K562 (cell line): ENCODE measurements around the gene PIGQ. TPM values are rescaled to one million over a fixed set of nuclear protein-coding genes. Genes with fewer than 3 reads are reported as not detected.

Experiments
- ATAC-seq: fragments of 200-7000 bp; cut with Tn5 transposase; 3 replicates; pipeline ENCODE4 v1.9.1; 2020; ENCODE audit warnings: moderate library complexity
- BruUV-seq: library from RNA; stranded (reverse); fragments of 400-500 nt; replicated peaks from 2 replicates; lab custom pipeline; 2021; lab: Mats Ljungman, UMichigan
- CTCF ChIA-PET: fragments of 300-600 bp; formaldehyde crosslinking; extraction: SDS; loops from one replicate; lab custom pipeline; 2021; ENCODE audit warnings: low intra/inter-chr PET ratio; lab: Yijun Ruan, JAX
- POLR2A ChIA-PET: fragments of 300-600, 350-650 bp; sonication (Branson Sonifier 250); formaldehyde crosslinking; extraction: SDS; loops from one replicate; lab custom pipeline; 2021; ENCODE audit warnings: antibody characterized with exemption, inconsistent platforms; lab: Yijun Ruan, JAX
- DNase-seq, 4 experiments: peaks; one replicate each; pipeline versions ENCODE4 v3.0.0 to v3.0.0-alpha.2; 2011 to 2018; ENCODE audit warnings: low spot score in 3 of 4, mixed read lengths in 3 of 4; ENCODE audit errors: extremely low read depth in 1 of 4
- FAIRE-seq: peaks from 2 replicates; lab custom pipeline; 2011; peaks lifted over from hg19 to GRCh38; lab: Jason Lieb, UNC
- H2AFZ ChIP-seq: 2 replicates; pipeline ENCODE4 v1.6.0; 2011; ENCODE audit warnings: low read depth, low read length, control low read depth, inconsistent platforms
- H3K27ac ChIP-seq: fragments of 200-600 bp; 3 replicates; pipeline ENCODE4 v1.8.0; 2011; ENCODE audit warnings: low read depth, mild to moderate bottlenecking, control low read depth, inconsistent platforms, low read length, moderate library complexity, mixed read lengths; ENCODE audit errors: extremely low read depth
- H3K27me3 ChIP-seq, 2 experiments: fragments of 300-600 bp in 1 of 2; 2 replicates in 1 of 2; 3 replicates in 1 of 2; pipeline versions ENCODE4 v1.6.0 to v1.8.0; 2011; ENCODE audit warnings: inconsistent platforms in 2 of 2, low read length in 2 of 2, mild to moderate bottlenecking in 1 of 2, mixed read lengths in 1 of 2, moderate library complexity in 1 of 2; ENCODE audit not compliant: control insufficient read depth in 2 of 2, insufficient read depth in 2 of 2
- H3K36me3 ChIP-seq: fragments of 300-600 bp; 3 replicates; pipeline ENCODE4 v1.8.0; 2011; ENCODE audit warnings: mild to moderate bottlenecking, low read length, inconsistent platforms; ENCODE audit not compliant: control insufficient read depth, insufficient read depth
- H3K4me1 ChIP-seq, 2 experiments: fragments of 200-600 bp in 1 of 2; replicated peaks in 1 of 2; 2 replicates in 1 of 2; 3 replicates in 1 of 2; pipeline versions ENCODE4 v1.5.1 to v1.8.0; 2011; ENCODE audit warnings: inconsistent platforms in 2 of 2, low read length in 2 of 2, mild to moderate bottlenecking in 1 of 2, mixed read lengths in 1 of 2, moderate library complexity in 1 of 2; ENCODE audit not compliant: control insufficient read depth in 2 of 2, insufficient read depth in 2 of 2
- H3K4me2 ChIP-seq: 2 replicates; pipeline ENCODE4 v1.6.1; 2011; ENCODE audit warnings: low read length, control low read depth, inconsistent platforms, mixed read lengths; ENCODE audit not compliant: insufficient read depth
- H3K4me3 ChIP-seq: fragments of 200-600 bp; sonication (generic), shearing (Covaris generic); 2 replicates; pipeline ENCODE4 v1.5.1; 2016; ENCODE audit warnings: control low read depth, inconsistent platforms
- H3K79me2 ChIP-seq: fragments of 200-600 bp; 3 replicates; pipeline ENCODE4 v1.8.0; 2011; ENCODE audit warnings: low read length, inconsistent platforms; ENCODE audit not compliant: control insufficient read depth, insufficient read depth
- H3K9ac ChIP-seq, 2 experiments: 2 replicates each; pipeline versions ENCODE4 v1.6.0 to v1.6.1; 2011; ENCODE audit warnings: low read depth in 2 of 2, low read length in 2 of 2, control low read depth in 1 of 2, inconsistent platforms in 1 of 2, mild to moderate bottlenecking in 1 of 2, mixed read lengths in 1 of 2; ENCODE audit not compliant: insufficient read depth in 1 of 2
- H3K9me1 ChIP-seq: one replicate; pipeline ENCODE4 v1.6.0; 2011; ENCODE audit warnings: inconsistent platforms, mild to moderate bottlenecking, low read length, moderate library complexity; ENCODE audit not compliant: control insufficient read depth, insufficient read depth
- H3K9me3 ChIP-seq: replicated peaks from 2 replicates; pipeline ENCODE4 v1.5.1; 2011; ENCODE audit warnings: low read depth, low read length, inconsistent platforms; ENCODE audit not compliant: control insufficient read depth, insufficient read depth
- H4K20me1 ChIP-seq: replicated peaks from 2 replicates; pipeline ENCODE4 v1.6.1; 2011; ENCODE audit warnings: low read length, inconsistent platforms, mixed read lengths; ENCODE audit not compliant: control insufficient read depth, insufficient read depth
- EGR1 ChIP-seq: fragments of 450-650 bp; conservative IDR thresholded peaks from 2 replicates; pipeline ENCODE4 v1.6.1; 2017; ENCODE audit warnings: mild to moderate bottlenecking
- ETS2 ChIP-seq: IDR thresholded peaks from 2 replicates; pipeline ENCODE4 v1.6.1; 2016; ENCODE audit warnings: borderline replicate concordance, missing genetic modification characterization, mild to moderate bottlenecking, moderate library complexity, missing compliant biosample characterization; ENCODE audit not compliant: poor library complexity, severe bottlenecking
- MITF ChIP-seq: IDR thresholded peaks from 2 replicates; pipeline ENCODE4 v1.6.1; 2014; ENCODE audit warnings: antibody characterized with exemption
- MXD1 ChIP-seq: fragments of 250-450 bp; sonication (Bioruptor Pico); IDR thresholded peaks from 2 replicates; pipeline ENCODE4 v1.8.0; 2021; ENCODE audit warnings: borderline replicate concordance, mild to moderate bottlenecking, moderate library complexity; ENCODE audit not compliant: poor library complexity, severe bottlenecking
- NUFIP1 ChIP-seq: fragments of 450-650 bp; IDR thresholded peaks from 2 replicates; pipeline ENCODE4 v1.6.1; 2018; ENCODE audit not compliant: partially characterized antibody
- POLR2G ChIP-seq: fragments of 200-400 bp; formaldehyde crosslinking; IDR thresholded peaks from 2 replicates; pipeline ENCODE4 v1.6.1; 2017; ENCODE audit warnings: low read depth, mild to moderate bottlenecking, antibody characterized with exemption, low read length, moderate library complexity
- TSC22D4 ChIP-seq: fragments of 450-650 bp; IDR thresholded peaks from 2 replicates; pipeline ENCODE4 v1.6.1; 2016; ENCODE audit warnings: missing genetic modification characterization, missing biosample characterization, control low read depth
- YY1 ChIP-seq, 3 experiments: IDR thresholded peaks; 2 replicates each; pipeline ENCODE4 v1.6.1; 2011; ENCODE audit warnings: low read length in 2 of 3, mild to moderate bottlenecking in 2 of 3, moderate library complexity in 2 of 3, borderline replicate concordance in 1 of 3, control low read depth in 1 of 3, low read depth in 1 of 3; ENCODE audit not compliant: insufficient read depth in 3 of 3, insufficient replicate concordance in 2 of 3, control insufficient read depth in 1 of 3, insufficient read length in 1 of 3; ENCODE audit errors: extremely low read depth in 1 of 3
- ZNF212 ChIP-seq: fragments of 450-650 bp; formaldehyde crosslinking; IDR thresholded peaks from 2 replicates; pipeline ENCODE4 v1.4.0; 2020; ENCODE audit warnings: mild to moderate bottlenecking
- WGBS: fragments of 100-300 bp; shearing (Covaris generic); methylation state at CpG from one replicate; pipeline ENCODE4 v1.1.6; 2016; ENCODE audit warnings: low coverage, mixed read lengths; ENCODE audit not compliant: insufficient coverage; ENCODE audit errors: missing lambda C conversion rate; 5-methylcytosine and 5-hydroxymethylcytosine counted together
- in situ Hi-C: fragments of 300-500 bp; cut with MboI; formaldehyde crosslinking; loops from 4 replicates; pipeline ENCODE4 v1.15.0; 2018; ENCODE audit warnings: inconsistent platforms, mixed read lengths
- intact Hi-C: fragments of 100-400 bp; cut with micrococcal nuclease; formaldehyde crosslinking; loops from 2 replicates; pipeline ENCODE4 v1.14.2; 2022
- polyA plus RNA-seq, 8 experiments: library from polyadenylated mRNA; depleted of rRNA in 4 of 8; stranded (reverse) in 5 of 8; unstranded in 3 of 8; fragments of >200 nt; fragmentation: Nextera tagmentation in 2 of 8; fragmentation: Illumina TruSeq in 1 of 8; extraction: Ambion mirVana in 2 of 8; extraction: Trizol in 1 of 8; gene quantifications; 2 replicates each; pipeline versions ENCODE4 v1.2.1 to v1.2.3, GENCODE V29; 2011 to 2014; ENCODE audit warnings: inconsistent platforms in 1 of 8, missing spikeins in 1 of 8
- total RNA-seq, 7 experiments: library from RNA; depleted of rRNA in 6 of 7; stranded (reverse); fragments of >200 nt in 6 of 7; fragmentation: Illumina TruSeq in 2 of 7; extraction: Trizol in 2 of 7; gene quantifications; 2 replicates each; pipeline versions ENCODE4 v1.2.1 to v1.2.3, GENCODE V29; 2011 to 2021; ENCODE audit warnings: low replicate concordance in 1 of 7

PIGQ gene
- total and polyA plus RNA-seq, 9 of the 15 experiments (the other 6 are each of a cell fraction or from before 2014, with no cell fraction given), result 0.20 to 49.6 (median 11.7) TPM

GRCh38 chr16:628321-629061, 58.7 kb downstream of the PIGQ start:
- no peak for FAIRE-seq
- Histone ChIP-seq H4K20me1 (no peaks in the 10 kb centered on the region), H2AFZ (no peak overlapping the region), H3K9me1 (no peaks in the 10 kb centered on the region), H3K9me3 (no peaks in the 10 kb centered on the region), H3K27ac (no peak overlapping the region), H3K27me3 (no peaks in the 10 kb centered on the region), H3K79me2 (0 out of 3 replicates have a peak, but pooled peaks cover 12% of the 10 kb centered on the region), H3K4me2 (no peak overlapping the region), H3K36me3 (peaks cover 31% of the 10 kb centered on the region; the same call in 2 of the 3 replicates), H3K9ac (peak overlapping the region in 1 of 2 experiments; percentile 84; a peak in 1 of 4 replicates), H3K4me1 (peaks cover 29 to 92% of the 10 kb centered on the region in 2 experiments), H3K4me3 (no peak overlapping the region)
- ChIA-PET POLR2A (interaction anchor here (0.7 to 0.9 kb wide), 6 partner anchors 38 to 405 kb away, joined by 3 to 4 read pairs (median 3); no protein-coding TSS in a partner anchor), CTCF (no interaction called here)
- DNase-seq, result no peak
- no peak for ATAC-seq
- in situ Hi-C loops (no loop called here), intact Hi-C loops (no loop called here)
- no TSS peak for BruUV-seq
- 91% methylated on average over 30 of the region's 33 CpGs for WGBS
- TF ChIP-seq TSC22D4 (tag) (no peak), POLR2G (peak; percentile 56; the same call in 1 of the 2 replicates)

GRCh38 chr16:629185-629832, 59.5 kb downstream of the PIGQ start:
- in situ Hi-C loops, result no loop called here
- intact Hi-C loops, result no loop called here
- POLR2A ChIA-PET, result interaction anchor here (0.9 kb wide), 1 partner anchor 40 kb away, joined by 4 read pairs; no protein-coding TSS in a partner anchor
- TF ChIP-seq MXD1, result no peak
- peak in 1 of 3 experiments; percentile 9 for TF ChIP-seq YY1 (IDR thresholded peaks at IDR 0.05; ENCODE audit: borderline replicate concordance in 1 of 3, control insufficient read depth in 1 of 3, extremely low read depth in 1 of 3, insufficient read depth in 3 of 3, insufficient read length in 1 of 3, insufficient replicate concordance in 2 of 3, low read depth in 1 of 3, low read length in 2 of 3)
- no peak for TF ChIP-seq NUFIP1
- no peak for TF ChIP-seq EGR1
- TF ChIP-seq ZNF212 (CRISPR knock-in tag), result no peak
- TF ChIP-seq ETS2 (tag), result no peak
- TF ChIP-seq MITF, result no peak

More at GRCh38 chr16:629185-629832, 59.5 kb downstream of the PIGQ start:
- H2AFZ ChIP-seq, result no peak overlapping the region
- no peak overlapping the region for H3K4me2 ChIP-seq
- peaks cover 24 to 92% of the 10 kb centered on the region in 2 experiments for H3K4me1 ChIP-seq
- H3K9me1 ChIP-seq, result no peaks in the 10 kb centered on the region
- no peak for DNase-seq
- BruUV-seq, result no TSS peak
- no peak for FAIRE-seq
- no peak for ATAC-seq
- H3K9me3 ChIP-seq, result no peaks in the 10 kb centered on the region
- H3K9ac ChIP-seq, result peak overlapping the region in 1 of 2 experiments; percentile 84; a peak in 2 of 4 replicates
- CTCF ChIA-PET, result no interaction called here
- 81% methylated on average over 27 of the region's 29 CpGs for WGBS
- H3K79me2 ChIP-seq, result 0 out of 3 replicates have a peak, but pooled peaks cover 6% of the 10 kb centered on the region
- no peak overlapping the region for H3K4me3 ChIP-seq
- no peaks in the 10 kb centered on the region for H3K27me3 ChIP-seq
- H4K20me1 ChIP-seq, result no peaks in the 10 kb centered on the region
- H3K27ac ChIP-seq, result peak overlapping the region; percentile 64; the same call in 2 of the 3 replicates
- peaks cover 39% of the 10 kb centered on the region; the same call in 2 of the 3 replicates for H3K36me3 ChIP-seq
